ENCODE results near the gene TAS2R60. TPM values are rescaled to one million over a fixed set of nuclear protein-coding genes. Genes with fewer than 3 reads are reported as not detected.

The TAS2R60 gene
- polyA plus RNA-seq, 1 donor from 2014 or later = not detected

GRCh38 chr7:143451746-143452145 lies 8.5 kb downstream of the TAS2R60 start:
- Histone ChIP-seq H4K20me1 (ENCODE audit: insufficient read depth) (no peaks in the 10 kb centered on the region), H3K9me2 (ENCODE audit: insufficient read depth, low read length) (no peaks in the 10 kb centered on the region), H3F3A (ENCODE audit: insufficient read depth, low read length, poor library complexity, severe bottlenecking) (no peaks in the 10 kb centered on the region), H3K4me2 (ENCODE audit: low read length) (no peak overlapping the region), H3K4me3 (ENCODE audit: low read length) (no peak overlapping the region), H3K79me2 (replicated peaks; ENCODE audit: insufficient read depth, low read length) (no peaks in the 10 kb centered on the region), H3K9me3 (ENCODE audit: low read length) (no peaks in the 10 kb centered on the region), H3K27me3 (ENCODE audit: insufficient read depth, low read depth, low read length) (no peaks in the 10 kb centered on the region), H3K9ac (ENCODE audit: low read length) (no peak overlapping the region), H3K27ac (ENCODE audit: low read length) (no peak overlapping the region), H3K36me3 (ENCODE audit: insufficient read depth, low read length) (no peaks in the 10 kb centered on the region), H2AFZ (ENCODE audit: low read depth, low read length) (no peak overlapping the region)
- no peak for TF ChIP-seq RAD21 (conservative IDR thresholded peaks at IDR 0.05)
- no peak for TF ChIP-seq MXI1 (conservative IDR thresholded peaks at IDR 0.05; ENCODE audit: poor library complexity, severe bottlenecking)
- no peak for TF ChIP-seq EP300 (conservative IDR thresholded peaks at IDR 0.05; ENCODE audit: poor library complexity, severe bottlenecking)
- TF ChIP-seq TAF1 (IDR thresholded peaks at IDR 0.05; ENCODE audit: low read depth) = no peak
- no peak for TF ChIP-seq POLR2AphosphoS5 (IDR thresholded peaks at IDR 0.05)
- TF ChIP-seq, protein P1, sequence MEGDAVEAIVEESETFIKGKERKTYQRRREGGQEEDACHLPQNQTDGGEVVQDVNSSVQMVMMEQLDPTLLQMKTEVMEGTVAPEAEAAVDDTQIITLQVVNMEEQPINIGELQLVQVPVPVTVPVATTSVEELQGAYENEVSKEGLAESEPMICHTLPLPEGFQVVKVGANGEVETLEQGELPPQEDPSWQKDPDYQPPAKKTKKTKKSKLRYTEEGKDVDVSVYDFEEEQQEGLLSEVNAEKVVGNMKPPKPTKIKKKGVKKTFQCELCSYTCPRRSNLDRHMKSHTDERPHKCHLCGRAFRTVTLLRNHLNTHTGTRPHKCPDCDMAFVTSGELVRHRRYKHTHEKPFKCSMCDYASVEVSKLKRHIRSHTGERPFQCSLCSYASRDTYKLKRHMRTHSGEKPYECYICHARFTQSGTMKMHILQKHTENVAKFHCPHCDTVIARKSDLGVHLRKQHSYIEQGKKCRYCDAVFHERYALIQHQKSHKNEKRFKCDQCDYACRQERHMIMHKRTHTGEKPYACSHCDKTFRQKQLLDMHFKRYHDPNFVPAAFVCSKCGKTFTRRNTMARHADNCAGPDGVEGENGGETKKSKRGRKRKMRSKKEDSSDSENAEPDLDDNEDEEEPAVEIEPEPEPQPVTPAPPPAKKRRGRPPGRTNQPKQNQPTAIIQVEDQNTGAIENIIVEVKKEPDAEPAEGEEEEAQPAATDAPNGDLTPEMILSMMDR (IDR thresholded peaks at IDR 0.05; ENCODE audit: poor library complexity, severe bottlenecking) = no peak
- TF ChIP-seq, protein P2, sequence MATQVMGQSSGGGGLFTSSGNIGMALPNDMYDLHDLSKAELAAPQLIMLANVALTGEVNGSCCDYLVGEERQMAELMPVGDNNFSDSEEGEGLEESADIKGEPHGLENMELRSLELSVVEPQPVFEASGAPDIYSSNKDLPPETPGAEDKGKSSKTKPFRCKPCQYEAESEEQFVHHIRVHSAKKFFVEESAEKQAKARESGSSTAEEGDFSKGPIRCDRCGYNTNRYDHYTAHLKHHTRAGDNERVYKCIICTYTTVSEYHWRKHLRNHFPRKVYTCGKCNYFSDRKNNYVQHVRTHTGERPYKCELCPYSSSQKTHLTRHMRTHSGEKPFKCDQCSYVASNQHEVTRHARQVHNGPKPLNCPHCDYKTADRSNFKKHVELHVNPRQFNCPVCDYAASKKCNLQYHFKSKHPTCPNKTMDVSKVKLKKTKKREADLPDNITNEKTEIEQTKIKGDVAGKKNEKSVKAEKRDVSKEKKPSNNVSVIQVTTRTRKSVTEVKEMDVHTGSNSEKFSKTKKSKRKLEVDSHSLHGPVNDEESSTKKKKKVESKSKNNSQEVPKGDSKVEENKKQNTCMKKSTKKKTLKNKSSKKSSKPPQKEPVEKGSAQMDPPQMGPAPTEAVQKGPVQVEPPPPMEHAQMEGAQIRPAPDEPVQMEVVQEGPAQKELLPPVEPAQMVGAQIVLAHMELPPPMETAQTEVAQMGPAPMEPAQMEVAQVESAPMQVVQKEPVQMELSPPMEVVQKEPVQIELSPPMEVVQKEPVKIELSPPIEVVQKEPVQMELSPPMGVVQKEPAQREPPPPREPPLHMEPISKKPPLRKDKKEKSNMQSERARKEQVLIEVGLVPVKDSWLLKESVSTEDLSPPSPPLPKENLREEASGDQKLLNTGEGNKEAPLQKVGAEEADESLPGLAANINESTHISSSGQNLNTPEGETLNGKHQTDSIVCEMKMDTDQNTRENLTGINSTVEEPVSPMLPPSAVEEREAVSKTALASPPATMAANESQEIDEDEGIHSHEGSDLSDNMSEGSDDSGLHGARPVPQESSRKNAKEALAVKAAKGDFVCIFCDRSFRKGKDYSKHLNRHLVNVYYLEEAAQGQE (IDR thresholded peaks at IDR 0.05; ENCODE audit: borderline replicate concordance) = no peak
- no peak for TF ChIP-seq SMC3 (conservative IDR thresholded peaks at IDR 0.05; ENCODE audit: poor library complexity)
- TF ChIP-seq EZH2 (IDR thresholded peaks at IDR 0.05; ENCODE audit: borderline replicate concordance, insufficient read depth, low read length, poor library complexity, severe bottlenecking) = no peak

DNA sequence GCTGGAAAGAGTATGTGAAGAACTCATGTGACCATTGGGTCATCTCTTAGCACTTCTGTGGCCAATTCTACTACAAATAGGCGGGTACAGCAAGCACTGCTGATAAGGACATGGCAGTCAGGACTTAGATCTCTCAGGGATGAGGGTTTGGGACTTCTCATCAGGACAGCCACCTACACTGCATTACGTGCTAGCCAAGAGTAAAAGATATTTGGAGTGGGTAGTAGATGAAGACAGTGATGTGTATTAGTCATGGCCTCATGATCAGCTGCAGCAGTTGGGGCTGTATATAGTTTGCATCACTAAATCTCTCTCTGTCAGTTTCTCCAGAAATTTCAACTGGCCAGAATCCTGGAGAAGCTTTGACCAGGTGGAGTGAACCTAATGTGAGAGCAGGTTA lies 9.2 kb downstream of the TAS2R60 start:
- Histone ChIP-seq H3K27me3 (ENCODE audit: insufficient read depth, low read depth, low read length) (no peaks in the 10 kb centered on the region), H4K20me1 (ENCODE audit: insufficient read depth) (no peaks in the 10 kb centered on the region), H3K36me3 (ENCODE audit: insufficient read depth, low read length) (no peaks in the 10 kb centered on the region), H3K9me3 (ENCODE audit: low read length) (no peaks in the 10 kb centered on the region), H3K79me2 (replicated peaks; ENCODE audit: insufficient read depth, low read length) (no peaks in the 10 kb centered on the region), H3K9me2 (ENCODE audit: insufficient read depth, low read length) (no peaks in the 10 kb centered on the region), H3K4me2 (ENCODE audit: low read length) (no peak overlapping the region), H3K4me3 (ENCODE audit: low read length) (no peak overlapping the region), H3F3A (ENCODE audit: insufficient read depth, low read length, poor library complexity, severe bottlenecking) (no peaks in the 10 kb centered on the region), H3K27ac (ENCODE audit: low read length) (no peak overlapping the region), H3K9ac (ENCODE audit: low read length) (no peak overlapping the region), H2AFZ (ENCODE audit: low read depth, low read length) (no peak overlapping the region)
- TF ChIP-seq POLR2AphosphoS5 (IDR thresholded peaks at IDR 0.05) = no peak
- TF ChIP-seq SMC3 (conservative IDR thresholded peaks at IDR 0.05; ENCODE audit: poor library complexity) = no peak
- no peak for TF ChIP-seq EZH2 (IDR thresholded peaks at IDR 0.05; ENCODE audit: borderline replicate concordance, insufficient read depth, low read length, poor library complexity, severe bottlenecking)
- TF ChIP-seq, protein P2 (IDR thresholded peaks at IDR 0.05; ENCODE audit: borderline replicate concordance) = no peak
- no peak for TF ChIP-seq MXI1 (conservative IDR thresholded peaks at IDR 0.05; ENCODE audit: poor library complexity, severe bottlenecking)
- no peak for TF ChIP-seq EP300 (conservative IDR thresholded peaks at IDR 0.05; ENCODE audit: poor library complexity, severe bottlenecking)
- no peak for TF ChIP-seq RAD21 (conservative IDR thresholded peaks at IDR 0.05)
- TF ChIP-seq, protein P1 (IDR thresholded peaks at IDR 0.05; ENCODE audit: poor library complexity, severe bottlenecking) = no peak
- TF ChIP-seq TAF1 (IDR thresholded peaks at IDR 0.05; ENCODE audit: low read depth) = no peak
